ENCODE data around the gene FBXL13.

DNA sequence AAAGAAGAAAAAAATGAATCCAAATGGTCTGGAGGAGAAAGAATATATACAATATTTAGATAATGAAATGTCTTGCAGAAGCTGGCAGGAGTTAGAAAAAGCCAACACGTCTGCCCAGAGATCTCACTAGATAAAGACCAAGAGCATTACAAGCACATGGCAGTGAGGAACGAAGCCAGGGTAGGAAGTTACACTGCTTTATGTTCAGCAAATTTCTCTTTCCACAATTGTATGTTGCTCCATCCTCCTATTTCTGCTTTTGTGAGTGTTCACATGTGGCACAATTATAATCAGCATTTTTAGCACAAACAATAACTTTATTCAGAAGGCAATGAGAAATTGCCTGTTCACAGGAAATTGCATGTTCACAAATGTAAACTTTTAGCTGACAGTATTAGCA lies 108.1 kb downstream of the FBXL13 start:
- TF ChIP-seq, protein P1, sequence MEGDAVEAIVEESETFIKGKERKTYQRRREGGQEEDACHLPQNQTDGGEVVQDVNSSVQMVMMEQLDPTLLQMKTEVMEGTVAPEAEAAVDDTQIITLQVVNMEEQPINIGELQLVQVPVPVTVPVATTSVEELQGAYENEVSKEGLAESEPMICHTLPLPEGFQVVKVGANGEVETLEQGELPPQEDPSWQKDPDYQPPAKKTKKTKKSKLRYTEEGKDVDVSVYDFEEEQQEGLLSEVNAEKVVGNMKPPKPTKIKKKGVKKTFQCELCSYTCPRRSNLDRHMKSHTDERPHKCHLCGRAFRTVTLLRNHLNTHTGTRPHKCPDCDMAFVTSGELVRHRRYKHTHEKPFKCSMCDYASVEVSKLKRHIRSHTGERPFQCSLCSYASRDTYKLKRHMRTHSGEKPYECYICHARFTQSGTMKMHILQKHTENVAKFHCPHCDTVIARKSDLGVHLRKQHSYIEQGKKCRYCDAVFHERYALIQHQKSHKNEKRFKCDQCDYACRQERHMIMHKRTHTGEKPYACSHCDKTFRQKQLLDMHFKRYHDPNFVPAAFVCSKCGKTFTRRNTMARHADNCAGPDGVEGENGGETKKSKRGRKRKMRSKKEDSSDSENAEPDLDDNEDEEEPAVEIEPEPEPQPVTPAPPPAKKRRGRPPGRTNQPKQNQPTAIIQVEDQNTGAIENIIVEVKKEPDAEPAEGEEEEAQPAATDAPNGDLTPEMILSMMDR (conservative IDR thresholded peaks at IDR 0.05; ENCODE audit: low read length), result no peak
- no peak for TF ChIP-seq EZH2phosphoT487 (IDR thresholded peaks at IDR 0.05; ENCODE audit: borderline replicate concordance, low read depth, low read length)

All from OCI-LY7 (cell line).